DOHH2 (cell line): ENCODE measurements around the gene PON2.

Experiments used
- H3F3A ChIP-seq: fragments of 200-600 bp; sonication (generic), shearing (Covaris generic); 2 replicates; pipeline ENCODE4 v1.6.0; 2016; ENCODE audit warnings: antibody characterized with exemption, mild to moderate bottlenecking; ENCODE audit not compliant: control insufficient read depth, insufficient read depth
- H3K27ac ChIP-seq: fragments of 200-600 bp; sonication (generic); 2 replicates; pipeline ENCODE4 v1.5.1; 2014; ENCODE audit warnings: low read depth, mild to moderate bottlenecking, low read length, moderate library complexity
- H3K27me3 ChIP-seq: fragments of 200-600 bp; sonication (generic); 2 replicates; pipeline ENCODE4 v1.6.1; 2014; ENCODE audit warnings: mild to moderate bottlenecking, low read length, mixed read lengths; ENCODE audit not compliant: control insufficient read depth
- H3K36me3 ChIP-seq: fragments of 200-600 bp; sonication (generic); 2 replicates; pipeline ENCODE4 v1.6.1; 2014; ENCODE audit warnings: mild to moderate bottlenecking, low read length, moderate library complexity, mixed read lengths; ENCODE audit not compliant: control insufficient read depth
- H3K4me1 ChIP-seq: fragments of 200-600 bp; sonication (generic); 2 replicates; pipeline ENCODE4 v1.6.1; 2014; ENCODE audit warnings: mild to moderate bottlenecking, low read length, mixed read lengths; ENCODE audit not compliant: control insufficient read depth
- H3K4me2 ChIP-seq: fragments of 200-600 bp; sonication (generic); 2 replicates; pipeline ENCODE4 v1.6.0; 2014; ENCODE audit warnings: mild to moderate bottlenecking, low read length, moderate library complexity
- H3K4me3 ChIP-seq: fragments of 200-600 bp; sonication (generic); 2 replicates; pipeline ENCODE4 v1.5.1; 2014; ENCODE audit warnings: mild to moderate bottlenecking, low read length, mixed read lengths
- H3K79me2 ChIP-seq: fragments of 200-600 bp; sonication (generic); 2 replicates; pipeline ENCODE4 v1.6.1; 2014; ENCODE audit warnings: mild to moderate bottlenecking, low read length, mixed read lengths; ENCODE audit not compliant: control insufficient read depth
- H3K9me2 ChIP-seq: fragments of 200-600 bp; sonication (generic); replicated peaks from 2 replicates; pipeline ENCODE4 v1.6.1; 2014; ENCODE audit warnings: mild to moderate bottlenecking, low read length, mixed read lengths; ENCODE audit not compliant: control insufficient read depth
- H3K9me3 ChIP-seq: fragments of 200-600 bp; sonication (generic); 2 replicates; pipeline ENCODE4 v1.6.1; 2014; ENCODE audit warnings: antibody characterized with exemption, low read length, mixed read lengths; ENCODE audit not compliant: control insufficient read depth, insufficient read depth
- H4K20me1 ChIP-seq: fragments of 200-600 bp; sonication (generic); 2 replicates; pipeline ENCODE4 v1.6.0; 2014; ENCODE audit warnings: low read depth, mild to moderate bottlenecking, antibody characterized with exemption, low read length, moderate library complexity; ENCODE audit not compliant: control insufficient read depth, insufficient read depth
- EZH2phosphoT487 ChIP-seq: fragments of 200-600 bp; sonication (generic); IDR thresholded peaks from 2 replicates; pipeline ENCODE4 v1.6.1; 2017; ENCODE audit warnings: borderline replicate concordance, mild to moderate bottlenecking, antibody characterized with exemption, low read length, moderate library complexity, mixed read lengths
- TF ChIP-seq, protein P1 (sequence below): fragments of 200-600 bp; sonication (generic); IDR thresholded peaks from one replicate; pipeline ENCODE4 v1.5.1; 2014; ENCODE audit warnings: antibody characterized with exemption, mild to moderate bottlenecking, low read depth, low read length; ENCODE audit not compliant: poor library complexity, severe bottlenecking

Gene PON2

DNA sequence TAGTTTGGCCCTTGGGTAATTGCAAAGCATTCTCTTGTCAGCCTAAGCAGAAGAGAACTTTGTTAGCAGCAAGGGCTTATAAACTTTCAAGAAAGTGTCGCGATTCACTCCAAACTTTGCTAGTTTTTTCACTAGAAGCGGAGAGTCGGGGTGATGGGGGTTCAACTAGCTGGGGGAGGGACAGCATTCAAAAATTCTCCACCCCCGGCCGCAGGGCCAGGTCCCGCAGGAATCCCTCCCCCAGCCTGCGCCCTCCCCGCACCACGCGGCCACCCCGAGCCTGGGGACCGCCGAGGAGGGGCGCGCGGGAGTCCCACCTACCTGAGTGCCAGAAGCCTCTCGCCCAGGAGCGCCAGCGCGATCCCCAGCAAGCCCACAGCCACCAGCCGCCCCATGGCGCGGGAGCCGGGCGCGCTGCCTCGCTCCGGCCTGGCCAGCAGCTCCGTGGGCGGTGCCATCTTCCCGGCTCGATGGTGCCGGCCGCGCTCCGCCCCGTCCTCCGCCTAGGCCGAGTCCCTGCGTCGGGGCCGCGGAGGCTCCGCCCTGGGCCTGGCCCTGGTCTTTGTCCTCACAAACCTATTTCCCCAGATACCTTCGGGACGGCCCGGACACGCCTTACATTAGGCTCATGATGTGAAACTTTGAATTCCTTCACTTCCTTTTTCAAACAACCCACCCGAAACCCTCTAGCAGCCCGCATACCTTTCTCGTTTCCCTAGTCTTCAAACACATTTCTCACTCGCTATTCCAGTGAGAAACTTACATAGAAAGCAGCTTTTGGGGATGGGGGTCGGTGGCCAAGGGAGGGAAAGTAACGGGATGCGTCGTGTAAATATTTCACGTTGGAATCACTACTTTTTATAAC lies at the start of gene PON2:
Gene PON2 (minus strand): TSS at position 472 of the 865 bp plus-strand sequence. CDS start 77 bp downstream, at position 395.
- TF ChIP-seq, protein P1, sequence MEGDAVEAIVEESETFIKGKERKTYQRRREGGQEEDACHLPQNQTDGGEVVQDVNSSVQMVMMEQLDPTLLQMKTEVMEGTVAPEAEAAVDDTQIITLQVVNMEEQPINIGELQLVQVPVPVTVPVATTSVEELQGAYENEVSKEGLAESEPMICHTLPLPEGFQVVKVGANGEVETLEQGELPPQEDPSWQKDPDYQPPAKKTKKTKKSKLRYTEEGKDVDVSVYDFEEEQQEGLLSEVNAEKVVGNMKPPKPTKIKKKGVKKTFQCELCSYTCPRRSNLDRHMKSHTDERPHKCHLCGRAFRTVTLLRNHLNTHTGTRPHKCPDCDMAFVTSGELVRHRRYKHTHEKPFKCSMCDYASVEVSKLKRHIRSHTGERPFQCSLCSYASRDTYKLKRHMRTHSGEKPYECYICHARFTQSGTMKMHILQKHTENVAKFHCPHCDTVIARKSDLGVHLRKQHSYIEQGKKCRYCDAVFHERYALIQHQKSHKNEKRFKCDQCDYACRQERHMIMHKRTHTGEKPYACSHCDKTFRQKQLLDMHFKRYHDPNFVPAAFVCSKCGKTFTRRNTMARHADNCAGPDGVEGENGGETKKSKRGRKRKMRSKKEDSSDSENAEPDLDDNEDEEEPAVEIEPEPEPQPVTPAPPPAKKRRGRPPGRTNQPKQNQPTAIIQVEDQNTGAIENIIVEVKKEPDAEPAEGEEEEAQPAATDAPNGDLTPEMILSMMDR, result no peak
- no peak for TF ChIP-seq EZH2phosphoT487
- no peak within 1 kb of the TSS for H3K27ac ChIP-seq
- H3K4me1 ChIP-seq, result no peaks in the 10 kb centered on the region
- no peak within 1 kb of the TSS for H3K4me3 ChIP-seq
- no peak within 1 kb of the TSS for H3K4me2 ChIP-seq
- no peaks in the 10 kb centered on the region for H4K20me1 ChIP-seq
- no peaks in the 10 kb centered on the region for H3K79me2 ChIP-seq
- no peaks in the 10 kb centered on the region for H3F3A ChIP-seq
- no peaks in the 10 kb centered on the region for H3K27me3 ChIP-seq
- no peaks in the 10 kb centered on the region for H3K9me2 ChIP-seq
- no peaks in the 10 kb centered on the region for H3K36me3 ChIP-seq
- H3K9me3 ChIP-seq, result no peaks in the 10 kb centered on the region

DNA sequence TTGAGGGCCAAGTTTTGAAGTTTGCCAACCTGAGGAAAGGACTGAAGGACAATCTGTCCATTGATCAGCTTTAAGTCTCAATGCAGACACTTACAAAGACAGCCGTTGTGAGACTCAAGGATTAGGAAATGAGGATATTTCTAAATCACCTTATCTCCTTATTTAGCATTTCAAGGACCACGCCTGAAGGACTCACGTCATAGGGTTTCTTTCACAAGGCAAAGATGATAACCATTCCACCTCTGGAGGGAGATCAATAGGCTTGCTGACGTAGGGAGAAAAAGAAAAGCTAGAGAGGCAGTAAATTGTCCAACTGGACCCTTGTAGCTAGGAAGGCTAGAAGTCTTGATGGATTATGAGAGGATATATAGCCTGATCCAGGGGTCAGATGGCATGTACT lies 47.6 kb upstream of the PON2 start:
- H3K4me1 ChIP-seq, result no peaks in the 10 kb centered on the region
- H4K20me1 ChIP-seq, result no peaks in the 10 kb centered on the region
- H3K4me3 ChIP-seq, result no peak overlapping the region
- H3K4me2 ChIP-seq, result no peak overlapping the region
- H3K9me3 ChIP-seq, result no peaks in the 10 kb centered on the region
- no peaks in the 10 kb centered on the region for H3K79me2 ChIP-seq
- peaks cover 2% of the 10 kb centered on the region; the same call in 1 of the 2 replicates for H3K27me3 ChIP-seq
- no peaks in the 10 kb centered on the region for H3K36me3 ChIP-seq
- no peaks in the 10 kb centered on the region for H3K9me2 ChIP-seq
- no peaks in the 10 kb centered on the region for H3F3A ChIP-seq
- H3K27ac ChIP-seq, result no peak overlapping the region
- TF ChIP-seq, protein P1, result no peak
- TF ChIP-seq EZH2phosphoT487, result no peak

DNA sequence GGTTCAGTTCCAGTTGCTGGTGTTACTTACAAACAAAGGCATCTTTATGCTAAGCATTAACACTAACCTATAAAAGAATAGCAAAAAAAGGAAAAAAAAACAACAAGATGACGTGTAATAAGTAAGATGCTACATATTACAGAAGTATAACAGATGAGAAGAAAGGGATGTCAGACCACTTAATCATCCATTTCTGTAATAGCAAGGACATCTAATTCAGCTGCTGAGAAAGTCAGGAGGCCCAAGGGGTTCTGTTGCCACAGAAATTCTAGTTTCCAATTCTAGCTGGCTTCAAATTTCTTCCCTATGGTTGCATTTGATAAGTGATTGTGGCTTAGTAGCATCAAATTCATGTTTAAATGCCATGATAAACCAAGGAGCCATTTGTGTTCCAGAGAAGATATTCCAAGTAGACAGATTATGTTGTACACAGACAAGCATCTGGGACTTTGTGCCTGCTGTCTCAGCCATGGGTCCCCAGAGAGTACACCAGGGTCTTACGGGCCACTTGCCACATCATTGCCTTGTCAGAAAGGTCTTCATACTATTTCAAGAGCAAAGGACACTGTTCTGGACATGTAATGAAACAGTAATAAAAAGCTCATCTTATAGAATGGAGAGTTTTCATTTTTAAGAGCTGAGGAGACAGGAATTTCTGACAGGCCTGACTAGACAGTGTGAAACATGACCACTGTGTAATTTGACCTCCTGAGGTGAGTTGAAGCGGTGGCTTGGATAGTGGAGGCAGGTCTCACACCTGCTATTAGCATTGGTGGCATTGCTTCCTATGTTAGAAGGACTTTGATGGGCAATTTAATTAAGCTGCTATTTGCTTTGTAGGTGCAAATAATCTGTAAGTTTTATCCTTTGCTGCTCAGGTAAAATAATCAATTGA lies 46.7 kb upstream of the PON2 start:
- Histone ChIP-seq H4K20me1 (no peaks in the 10 kb centered on the region), H3F3A (no peaks in the 10 kb centered on the region), H3K4me3 (no peak overlapping the region), H3K9me3 (no peaks in the 10 kb centered on the region), H3K27me3 (peaks cover 2% of the 10 kb centered on the region; the same call in 1 of the 2 replicates), H3K79me2 (no peaks in the 10 kb centered on the region), H3K4me2 (no peak overlapping the region), H3K36me3 (no peaks in the 10 kb centered on the region), H3K27ac (no peak overlapping the region), H3K4me1 (no peaks in the 10 kb centered on the region), H3K9me2 (no peaks in the 10 kb centered on the region)
- no peak for TF ChIP-seq EZH2phosphoT487
- TF ChIP-seq, protein P1, result no peak
